Inflammatory macrophage treated with lipopolysaccharide for 4 hours (primary cell): ENCODE results near the gene LRRC74A.
A peak's percentile ranks its signal among the peaks of the same experiment; 100 is the strongest.
"Not testable (repeated sequence)": the region's sequence is repeated elsewhere in the genome, so short reads cannot be mapped to it uniquely, and the experiment has no call there.

Experiments
- DNase-seq: peaks from one replicate; pipeline ENCODE4 v3.0.0-alpha.2; 2020

Gene LRRC74A

DNA sequence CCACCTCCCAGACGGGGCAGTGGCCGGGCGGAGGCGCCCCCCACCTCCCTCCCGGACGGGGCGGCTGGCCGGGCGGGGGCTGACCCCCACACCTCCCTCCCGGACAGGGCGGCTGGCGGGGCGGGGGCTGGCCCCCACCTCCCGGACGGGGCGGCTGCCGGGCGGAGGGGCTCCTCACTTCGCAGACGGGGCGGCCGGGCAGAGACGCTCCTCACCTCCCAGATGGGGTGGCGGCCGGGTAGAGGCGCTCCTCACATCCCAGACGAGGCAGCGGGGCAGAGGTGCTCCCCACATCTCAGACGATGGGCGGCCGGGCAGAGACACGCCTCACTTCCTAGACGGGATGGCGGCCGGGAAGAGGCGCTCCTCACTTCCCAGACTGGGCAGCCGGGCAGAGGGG, 71.8 kb downstream of the LRRC74A start:
- not testable (repeated sequence) for DNase-seq

DNA sequence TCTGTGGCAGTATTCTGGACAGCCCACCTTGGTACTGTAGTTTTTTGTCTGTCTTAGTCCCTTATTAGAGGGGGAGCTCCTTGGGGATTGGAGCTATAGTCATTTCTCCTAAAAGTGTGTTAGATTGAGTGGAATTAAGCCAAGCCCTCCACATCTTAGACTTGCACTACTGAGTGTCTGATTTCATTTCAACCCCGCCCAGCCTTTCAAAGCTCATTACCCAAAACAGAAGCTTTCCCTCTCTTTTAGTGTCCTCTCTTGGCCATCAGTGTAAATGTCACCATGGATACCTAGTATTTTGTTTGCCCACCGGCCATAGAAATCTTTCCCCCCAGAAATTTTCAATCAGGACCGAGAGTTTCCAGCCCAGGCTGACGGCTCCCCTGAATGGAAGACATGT, 74.5 kb downstream of the LRRC74A start:
- no peak for DNase-seq

DNA sequence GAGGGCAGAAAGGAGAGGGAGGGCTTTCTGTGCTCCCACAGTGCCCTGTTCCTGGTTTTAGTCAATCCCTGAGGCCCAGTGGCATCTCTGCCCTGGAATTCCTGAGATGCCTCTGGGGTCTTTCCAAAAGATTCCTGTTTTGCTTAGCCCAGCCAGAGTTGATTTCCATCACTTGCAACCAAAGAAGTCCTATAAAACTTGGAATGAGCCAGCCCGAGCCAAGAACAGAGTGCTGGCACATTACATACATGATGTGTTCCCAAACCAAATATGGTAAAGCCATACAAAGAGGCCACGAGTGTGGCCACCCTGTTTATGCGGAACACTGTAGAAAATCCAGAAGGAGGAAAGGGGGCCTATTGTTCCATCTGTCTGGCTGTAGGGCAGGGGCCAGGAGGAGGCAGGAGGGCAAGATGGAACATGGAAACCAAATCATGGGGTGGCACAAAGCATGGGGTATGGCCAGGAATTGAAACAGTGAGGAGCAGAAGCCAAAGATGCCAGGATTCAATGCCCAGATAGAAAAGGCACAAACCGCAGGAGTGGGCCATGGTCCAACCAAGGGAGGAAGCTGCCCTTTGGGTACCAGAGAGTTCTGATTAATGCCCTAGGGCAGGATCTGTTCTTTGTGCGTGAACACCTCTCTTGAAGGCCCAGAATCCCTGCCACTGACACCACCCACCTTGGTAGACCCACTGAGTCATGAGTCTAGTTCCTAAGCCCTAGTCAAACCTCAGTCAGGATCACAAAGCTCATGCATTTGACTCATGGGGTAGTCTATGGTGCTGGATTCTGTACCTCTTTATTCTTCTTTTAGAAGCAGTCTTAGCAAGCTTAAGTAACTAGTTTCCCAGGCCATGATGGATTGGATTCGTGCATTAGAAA, 75.2 kb downstream of the LRRC74A start:
- no peak for DNase-seq

DNA sequence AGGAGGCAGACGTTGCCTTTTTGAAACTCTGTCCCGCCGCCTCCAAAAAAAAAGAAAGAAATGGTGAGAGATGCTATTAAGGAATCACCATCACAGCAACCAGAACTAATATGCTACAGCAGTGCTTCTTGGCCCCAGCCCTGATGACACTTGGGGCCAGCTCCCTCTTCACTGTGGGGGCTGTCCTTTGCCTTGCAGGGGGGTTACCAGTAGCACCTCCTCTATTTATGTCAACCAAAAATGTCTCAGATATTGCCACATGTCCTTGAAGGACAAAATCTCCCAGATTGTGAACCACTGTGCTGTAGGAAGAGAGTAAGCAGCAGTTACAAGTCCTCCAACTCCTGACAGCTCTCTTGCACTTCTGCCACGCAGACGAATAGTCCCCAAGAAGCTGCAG, 76.4 kb downstream of the LRRC74A start:
- DNase-seq: no peak

DNA sequence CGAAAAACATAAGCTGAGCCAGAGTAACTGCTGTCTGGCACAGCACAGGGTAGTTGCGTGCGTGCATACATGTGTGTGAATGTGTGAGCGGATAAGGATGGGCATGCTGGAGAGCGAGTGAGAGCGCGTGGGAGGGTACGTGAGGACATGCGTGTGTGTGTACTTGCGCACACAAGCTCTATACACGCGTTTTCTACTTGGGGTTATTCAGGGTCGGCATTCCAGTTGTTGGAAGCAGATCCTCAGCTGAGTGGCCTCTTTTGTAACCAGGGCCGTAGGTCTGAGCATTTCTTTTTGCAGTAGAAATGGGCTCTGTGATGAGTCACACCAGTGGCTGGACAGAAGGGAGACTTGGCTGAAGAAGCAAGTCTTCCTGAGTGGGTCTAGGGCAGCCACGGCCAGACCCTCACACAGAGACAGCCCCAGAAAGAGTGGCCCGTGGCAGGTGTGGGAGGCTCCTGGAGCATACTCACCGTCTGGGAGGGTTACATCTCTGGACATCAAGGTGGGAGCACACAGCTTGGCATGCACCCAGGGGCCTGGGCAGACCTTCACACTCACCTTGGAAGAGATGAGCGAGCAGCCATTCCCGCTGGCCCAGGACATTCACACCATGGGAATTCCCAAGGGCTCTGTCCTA, 78.0 kb downstream of the LRRC74A start:
- peak; percentile 55 for DNase-seq

DNA sequence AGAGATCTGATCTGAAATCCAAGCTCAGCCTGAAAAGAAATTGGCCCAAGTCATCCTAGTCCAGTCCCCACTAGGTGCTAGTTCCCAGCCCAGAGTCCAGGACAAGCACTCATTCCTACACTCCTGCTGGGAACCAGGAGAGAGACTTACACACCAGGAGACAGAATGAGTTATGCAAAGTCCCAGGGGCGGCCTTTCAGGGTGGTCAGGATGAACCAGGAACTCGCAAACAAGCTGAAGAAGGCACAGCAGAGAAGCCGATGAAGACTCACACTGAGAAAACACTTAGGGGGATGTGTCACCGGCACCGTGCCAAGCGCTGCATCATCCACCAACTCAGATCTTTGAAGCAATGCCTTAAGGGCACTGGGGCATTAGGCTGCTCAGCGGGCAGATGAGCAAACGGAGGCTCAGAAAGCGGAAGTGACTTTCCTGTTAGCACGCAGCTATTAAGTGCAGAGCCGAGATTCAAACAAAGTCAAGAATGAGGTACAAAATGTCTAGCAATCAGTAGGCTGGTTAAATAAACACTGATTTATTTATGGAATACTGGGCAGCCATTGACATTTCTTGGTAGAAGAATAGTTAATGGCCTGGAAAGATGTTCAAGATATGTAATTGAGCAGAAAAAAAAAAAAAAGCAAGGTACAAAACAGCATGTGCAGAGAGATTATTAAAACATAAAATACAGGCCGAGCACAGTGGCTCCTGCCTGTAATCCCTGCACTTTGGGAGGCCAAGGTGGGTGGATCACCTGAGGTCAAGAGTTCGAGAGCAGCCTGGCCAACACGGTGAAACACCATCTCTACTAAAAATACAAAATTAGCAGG, 78.7 kb downstream of the LRRC74A start:
- peak; percentile 98 for DNase-seq

DNA sequence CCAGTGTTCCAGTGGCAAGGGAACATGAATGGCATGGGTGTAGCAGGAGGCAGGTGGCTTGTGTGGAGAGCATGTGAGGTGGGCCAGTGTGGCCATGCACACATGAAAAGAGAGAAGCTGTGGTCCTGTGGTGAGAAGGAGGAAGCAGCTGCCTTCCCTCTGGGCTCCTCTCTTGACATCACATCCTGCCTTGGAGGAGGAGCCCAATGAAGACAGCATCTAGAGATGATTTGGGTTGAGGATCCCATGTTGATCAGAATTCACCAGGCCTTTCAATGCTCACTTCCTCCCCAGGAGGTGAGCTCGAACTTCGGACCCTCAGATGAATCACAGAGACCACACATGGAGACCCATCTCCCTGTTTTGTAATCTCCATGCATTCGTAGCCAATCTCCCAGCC, 82.6 kb downstream of the LRRC74A start:
- peak; percentile 79 for DNase-seq

DNA sequence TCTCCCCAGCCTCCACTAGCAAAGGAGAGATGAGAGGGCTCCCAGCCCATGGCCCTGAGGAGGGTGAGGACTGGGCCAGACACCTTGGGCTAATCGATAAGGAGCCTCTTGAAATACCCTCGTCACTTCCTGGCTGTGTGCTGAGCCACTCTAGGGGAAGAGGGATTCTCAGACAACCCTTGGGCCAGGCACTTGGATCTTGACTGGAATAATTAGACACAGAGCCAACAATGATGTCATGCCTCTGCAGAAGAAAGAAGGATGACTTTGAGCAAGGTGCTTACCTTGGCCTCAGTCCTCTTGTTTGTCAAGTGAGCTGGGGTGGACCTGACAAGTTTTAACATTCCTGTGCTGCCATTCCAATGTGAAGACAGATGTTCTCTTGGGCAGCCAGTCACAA, 83.1 kb downstream of the LRRC74A start:
- DNase-seq: no peak

DNA sequence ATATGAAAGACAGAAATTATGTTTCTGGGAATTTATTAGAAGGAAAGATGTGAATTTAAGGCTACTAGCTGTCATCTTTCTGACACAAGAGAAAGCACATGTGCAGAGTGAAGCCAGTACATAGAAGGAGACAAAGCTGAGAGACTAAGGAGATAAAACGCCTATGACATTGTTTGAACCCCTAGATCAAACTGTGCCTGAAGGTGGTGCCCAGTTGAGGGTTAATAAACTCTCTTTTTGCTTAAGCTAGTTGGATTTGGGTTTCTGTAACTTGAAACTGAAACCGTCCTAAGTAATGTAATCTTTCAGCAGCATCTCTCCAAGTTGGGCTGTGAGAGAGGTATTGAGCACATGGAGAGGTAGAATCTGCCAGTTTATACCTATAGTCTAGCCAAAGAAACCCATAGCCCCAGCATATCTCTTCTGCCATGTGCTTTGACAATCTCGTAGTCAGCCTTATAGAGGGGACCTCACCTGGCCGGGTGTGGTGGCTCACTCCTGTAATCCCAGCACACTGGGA, 84.2 kb downstream of the LRRC74A start:
- DNase-seq: no peak

DNA sequence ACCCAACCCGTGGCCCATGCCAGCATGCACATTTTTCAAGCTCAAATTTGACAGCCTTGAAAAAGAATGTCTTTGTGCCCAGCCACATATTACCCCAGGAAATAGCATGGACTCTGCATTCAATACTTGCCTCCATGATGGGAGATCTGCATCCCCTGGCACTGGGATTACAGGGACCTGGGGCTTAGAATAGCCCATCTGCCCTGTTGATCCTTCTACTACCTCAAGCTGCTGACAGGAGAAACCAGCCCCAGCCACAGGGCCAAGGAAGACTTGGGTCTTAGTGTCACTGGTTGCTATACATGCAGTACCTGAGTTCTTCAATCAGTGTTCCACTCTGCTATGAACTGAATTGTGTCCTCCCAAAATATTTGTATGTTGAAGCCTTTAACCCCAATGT, 85.3 kb downstream of the LRRC74A start:
- DNase-seq: no peak

DNA sequence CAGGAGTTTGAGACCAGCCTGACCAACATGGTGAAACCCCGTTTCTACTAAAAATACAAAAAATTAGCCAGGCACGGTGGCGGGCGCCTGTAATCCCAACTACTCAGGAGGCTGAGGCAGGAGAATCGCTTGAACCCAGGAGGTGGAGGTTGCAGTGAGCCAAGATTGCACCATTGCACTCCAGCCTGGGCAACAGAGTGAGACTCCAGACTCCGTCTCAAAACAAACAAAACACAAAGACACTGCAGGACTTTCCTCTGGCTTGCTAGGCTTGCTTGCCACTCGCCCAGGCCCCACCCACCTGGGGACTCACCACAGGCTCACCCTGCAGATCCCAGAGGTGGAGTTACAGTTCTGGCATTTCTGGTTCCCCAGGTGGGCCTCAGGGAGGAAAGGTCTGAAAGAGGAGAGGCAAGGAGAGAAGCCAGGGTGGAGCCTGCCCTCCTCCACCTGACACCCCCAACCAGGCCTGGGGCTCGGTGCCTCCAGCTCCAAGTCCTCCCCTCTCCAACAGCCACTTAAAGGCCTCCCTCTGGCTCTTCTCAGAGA, 88.4 kb downstream of the LRRC74A start:
- DNase-seq: not testable (repeated sequence)

DNA sequence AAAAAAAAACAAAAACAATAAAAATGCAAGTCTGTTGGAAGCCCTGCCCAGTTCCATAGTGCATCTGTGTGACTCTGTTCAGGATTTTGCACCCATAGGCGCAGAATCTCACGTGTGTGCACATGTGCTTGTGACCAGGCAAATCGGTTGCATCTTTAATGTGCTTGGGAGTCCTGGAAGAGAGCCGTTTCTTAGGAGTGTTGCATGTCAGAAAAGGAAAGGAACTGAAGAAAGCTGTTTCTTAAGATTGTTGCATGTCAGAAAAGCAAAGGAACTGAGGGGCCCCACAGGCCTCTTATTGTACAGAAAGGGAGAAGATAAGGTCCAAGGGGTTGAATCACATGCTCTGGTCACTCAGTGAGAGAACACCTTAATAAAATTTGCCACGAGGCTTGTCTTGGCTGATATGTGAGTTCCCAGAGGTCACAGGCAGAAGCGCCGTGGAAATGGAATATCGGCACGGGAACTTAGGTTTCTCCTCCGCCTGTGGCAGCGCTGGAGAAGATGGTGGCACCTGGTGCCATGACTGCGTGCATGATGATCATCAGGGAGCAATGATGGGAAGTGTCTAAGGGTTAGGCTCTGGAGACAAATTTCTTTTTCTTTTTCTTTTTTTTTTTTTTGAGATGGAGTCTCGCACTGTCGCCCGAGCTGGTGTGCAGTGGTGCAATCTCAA, 90.0 kb downstream of the LRRC74A start:
- peak; percentile 16 for DNase-seq

DNA sequence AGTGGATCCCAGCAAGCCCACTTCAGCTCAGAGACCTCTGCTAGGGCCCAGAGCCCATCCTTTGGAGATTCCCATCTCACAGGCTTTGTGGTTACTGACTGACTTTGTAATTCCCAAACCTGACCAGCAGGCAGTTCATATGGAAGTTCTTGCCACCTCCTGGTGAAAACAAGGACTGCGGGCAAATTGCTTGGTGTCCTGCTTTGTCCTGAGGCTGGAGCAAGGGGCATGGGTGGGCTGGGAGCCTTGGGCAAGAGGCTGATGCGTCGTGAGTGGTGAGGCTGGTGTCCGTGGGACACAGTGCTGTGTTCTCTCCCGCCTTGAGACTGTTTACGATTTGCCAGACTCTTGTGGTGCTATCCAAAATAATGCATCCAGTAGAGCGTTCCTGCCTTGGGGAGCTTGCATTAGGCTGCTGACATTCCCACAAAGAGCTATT, 91.0 kb downstream of the LRRC74A start:
- DNase-seq: peak; percentile 62

DNA sequence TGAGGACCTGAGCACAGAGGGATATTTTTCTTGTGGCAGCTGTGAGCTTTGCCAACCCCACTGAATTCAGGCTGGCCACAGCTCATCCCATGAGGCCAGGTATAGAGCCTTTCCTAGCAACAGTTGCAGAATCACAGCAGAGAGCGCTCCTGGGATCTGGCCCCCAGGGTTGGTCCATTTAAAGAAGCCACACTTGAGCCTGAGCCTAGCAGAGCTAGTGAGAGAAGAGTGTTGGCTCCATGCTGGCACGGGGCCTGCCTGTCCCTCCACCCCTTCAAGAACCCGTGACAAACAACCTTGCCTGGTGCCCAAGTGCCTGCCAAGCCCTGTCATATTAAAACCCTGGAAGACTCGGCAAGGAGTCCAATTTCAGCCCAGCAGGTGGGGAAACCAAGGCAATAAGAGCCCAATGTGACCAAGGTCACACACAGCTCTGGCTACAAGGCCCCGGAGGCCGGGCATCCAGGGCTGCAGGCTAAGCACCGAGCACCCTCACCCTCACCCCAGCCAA, 91.6 kb downstream of the LRRC74A start:
- DNase-seq: no peak

DNA sequence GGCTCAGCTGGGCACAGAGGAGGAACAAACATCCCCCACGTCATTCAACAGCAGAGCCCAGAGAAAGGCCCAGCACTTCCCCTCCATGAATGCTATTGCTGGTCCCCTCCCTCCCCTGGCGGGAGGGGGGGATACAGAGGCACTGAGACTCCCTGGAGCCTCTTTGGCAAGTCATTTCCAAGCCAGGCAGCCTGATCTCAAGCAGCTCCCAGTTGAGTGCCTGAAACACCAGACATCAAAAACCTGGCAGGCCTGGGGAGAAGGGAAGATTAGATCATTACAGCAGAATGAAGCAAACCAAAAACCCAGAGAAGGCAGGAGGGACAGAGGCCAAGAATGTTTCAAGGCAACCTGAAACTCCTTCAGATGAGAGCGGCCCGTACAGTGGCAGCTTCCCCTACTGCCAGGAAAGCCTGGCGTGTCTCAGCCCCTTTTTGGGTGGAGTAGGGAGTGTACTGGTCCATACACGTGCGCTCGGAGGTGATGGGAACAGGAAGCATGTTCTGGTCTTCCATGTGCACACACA, 92.1 kb downstream of the LRRC74A start:
- peak; percentile 74 for DNase-seq

DNA sequence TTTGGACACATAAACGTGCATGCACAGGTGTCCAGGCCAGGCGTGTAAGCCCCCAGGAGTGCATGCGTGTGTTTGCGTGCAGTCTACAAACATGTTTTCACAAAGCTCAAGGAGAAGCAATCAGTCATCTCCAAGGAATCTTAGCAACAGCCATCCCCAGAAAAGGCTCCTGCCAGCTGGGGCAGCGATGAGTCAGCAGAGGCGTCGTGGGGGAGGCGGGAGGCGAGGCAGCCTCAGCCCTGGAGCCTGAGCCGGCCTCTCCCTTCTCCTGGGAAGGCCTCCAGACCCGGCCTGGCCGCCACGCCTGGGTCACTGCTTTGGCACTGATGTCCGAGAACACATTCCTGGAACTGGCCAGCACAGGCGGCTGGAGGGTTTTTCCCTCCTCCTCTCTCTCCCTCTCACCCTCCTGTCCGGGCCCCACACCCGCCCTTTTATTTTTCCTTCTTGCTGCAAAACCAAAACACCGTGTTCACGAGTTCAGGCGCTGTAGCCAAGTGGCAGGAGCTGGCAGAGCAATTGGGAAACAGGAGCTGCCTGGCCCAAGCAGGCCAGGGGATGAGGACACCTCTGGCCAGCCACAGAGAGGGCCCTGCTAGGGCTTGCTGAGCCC, 92.7 kb downstream of the LRRC74A start:
- DNase-seq: peak; percentile 68
